ENCODE results near the gene EML4.

GRCh38 chr2:42368817-42369531, 199.8 kb downstream of the EML4 start:
- TF ChIP-seq CTCF (IDR thresholded peaks at IDR 0.05) (no peak), EZH2 (IDR thresholded peaks at IDR 0.05; ENCODE audit: borderline replicate concordance, insufficient read depth, low read depth, low read length, poor library complexity, severe bottlenecking) (no peak)
